ENCODE data around the gene TTLL8. TPM values are rescaled to one million over a fixed set of nuclear protein-coding genes. Genes with fewer than 3 reads are reported as not detected.

TTLL8 gene
- total RNA-seq, 2 donors from 2014 or later: not detected

GRCh38 chr22:50034126-50035081, 23.7 kb downstream of the TTLL8 start:
- H3K4me1 ChIP-seq: no peaks in the 10 kb centered on the region
- no peak overlapping the region for H3K27ac ChIP-seq
- intact Hi-C loops (cut with DNase I): loop anchor here (5.0 to 10.0 kb wide), 2 partner anchors 52 to 270 kb away; no protein-coding TSS in a partner anchor
- no peak overlapping the region for H3K9ac ChIP-seq (ENCODE audit: low read depth in 2 of 2, low read length in 2 of 2)
- H3K36me3 ChIP-seq: no peaks in the 10 kb centered on the region
- no peak for DNase-seq
- peaks cover 9% of the 10 kb centered on the region for H3K27me3 ChIP-seq
- H3K9me3 ChIP-seq: no peaks in the 10 kb centered on the region
- no peak for TF ChIP-seq CTCF (IDR thresholded peaks at IDR 0.05)
- no peak overlapping the region for H3K4me3 ChIP-seq

GRCh38 chr22:50032941-50033601, 25.0 kb downstream of the TTLL8 start:
- no peaks in the 10 kb centered on the region for H3K36me3 ChIP-seq
- H3K9ac ChIP-seq (ENCODE audit: low read depth in 2 of 2, low read length in 2 of 2): no peak overlapping the region
- intact Hi-C loops (cut with DNase I): loop anchor here (5.0 to 10.0 kb wide), 2 partner anchors 51 to 268 kb away; no protein-coding TSS in a partner anchor
- no peaks in the 10 kb centered on the region for H3K9me3 ChIP-seq
- TF ChIP-seq CTCF (IDR thresholded peaks at IDR 0.05): no peak
- no peak for DNase-seq
- no peaks in the 10 kb centered on the region for H3K4me1 ChIP-seq
- H3K4me3 ChIP-seq: no peak overlapping the region
- peaks cover 9% of the 10 kb centered on the region for H3K27me3 ChIP-seq
- H3K27ac ChIP-seq: no peak overlapping the region

GRCh38 chr22:50032109-50032871, 25.8 kb downstream of the TTLL8 start:
- Histone ChIP-seq H3K4me1 (no peaks in the 10 kb centered on the region), H3K27ac (no peak overlapping the region), H3K27me3 (peaks cover 9% of the 10 kb centered on the region), H3K4me3 (no peak overlapping the region), H3K9me3 (no peaks in the 10 kb centered on the region), H3K36me3 (no peaks in the 10 kb centered on the region), H3K9ac (ENCODE audit: low read depth in 2 of 2, low read length in 2 of 2) (no peak overlapping the region)
- DNase-seq: no peak
- no peak for TF ChIP-seq CTCF (IDR thresholded peaks at IDR 0.05)
- intact Hi-C loops (cut with DNase I): loop anchor here (5.0 to 10.0 kb wide), 2 partner anchors 50 to 267 kb away; no protein-coding TSS in a partner anchor

- H3K9me3 ChIP-seq: no peaks in the 10 kb centered on the region
- no peak overlapping the region for H3K4me3 ChIP-seq
- DNase-seq: no peak
- no peaks in the 10 kb centered on the region for H3K36me3 ChIP-seq
- intact Hi-C loops (cut with DNase I): loop anchor here (2.0 to 10.0 kb wide), 3 partner anchors 49 to 267 kb away; no protein-coding TSS in a partner anchor
- H3K4me1 ChIP-seq: no peaks in the 10 kb centered on the region
- no peak overlapping the region for H3K9ac ChIP-seq (ENCODE audit: low read depth in 2 of 2, low read length in 2 of 2)
- TF ChIP-seq CTCF (IDR thresholded peaks at IDR 0.05): no peak
- peaks cover 9% of the 10 kb centered on the region for H3K27me3 ChIP-seq
- H3K27ac ChIP-seq: no peak overlapping the region
Measured at GRCh38 chr22:50031189-50032091, 26.7 kb downstream of the TTLL8 start.
